ENCODE data around the gene DNASE1L3.

GRCh38 chr3:58235970-58236369 lies 25.2 kb upstream of the DNASE1L3 start:
- no peak for TF ChIP-seq CTCF (IDR thresholded peaks at IDR 0.05; ENCODE audit: low read depth, low read length, poor library complexity, severe bottlenecking)
- no peak for TF ChIP-seq EZH2phosphoT487 (IDR thresholded peaks at IDR 0.05; ENCODE audit: borderline replicate concordance, low read length)
